ENCODE data around the gene CPSF4. TPM values are rescaled to one million over a fixed set of nuclear protein-coding genes. Genes with fewer than 3 reads are reported as not detected.

The CPSF4 gene
- total RNA-seq, 6 donors from 2014 or later = 23.0 to 49.2 (median 33.1) TPM

DNA sequence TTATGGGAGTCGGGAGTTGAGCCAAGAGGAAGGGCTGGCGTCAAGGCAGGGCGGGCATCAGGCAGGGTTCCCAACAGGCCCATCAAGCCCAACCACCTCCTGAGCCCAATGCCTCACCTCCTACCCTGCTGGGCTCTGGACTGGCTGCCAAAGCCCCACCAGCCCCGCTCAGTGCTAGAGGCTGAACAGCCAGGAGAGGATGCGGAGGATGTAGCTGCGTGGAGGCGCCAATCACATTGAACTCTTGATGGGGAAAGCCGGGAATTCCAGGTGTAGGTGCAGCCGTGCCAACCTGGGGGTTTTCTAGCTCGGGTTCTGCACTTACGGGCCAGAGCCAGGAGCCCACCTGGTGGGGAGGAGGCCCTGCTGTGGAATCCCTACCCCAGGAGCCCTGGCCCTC lies 14.4 kb downstream of the CPSF4 start:
- Histone ChIP-seq H3K4me1 (no peaks in the 10 kb centered on the region), H3K9me3 (no peaks in the 10 kb centered on the region), H3K36me3 (peaks cover 15 to 100% (median 87%) of the 10 kb centered on the region in 4 donors), H3K4me3 (no peak overlapping the region), H3K27me3 (no peaks in the 10 kb centered on the region), H3K27ac (no peak overlapping the region)
- ATAC-seq (ENCODE audit: low FRiP score in 2 of 2) (no peak), DNase-seq (no peak)
- 93 to 94% methylated on average over 8 of the region's 11 CpGs for WGBS, 2 donors
- TF ChIP-seq CTCF (IDR thresholded peaks at IDR 0.05) = no peak
- no peak for TF ChIP-seq EP300 (IDR thresholded peaks at IDR 0.05)
- TF ChIP-seq POLR2A (IDR thresholded peaks at IDR 0.05) = no peak
- TF ChIP-seq POLR2AphosphoS5 (IDR thresholded peaks at IDR 0.05) = no peak

DNA sequence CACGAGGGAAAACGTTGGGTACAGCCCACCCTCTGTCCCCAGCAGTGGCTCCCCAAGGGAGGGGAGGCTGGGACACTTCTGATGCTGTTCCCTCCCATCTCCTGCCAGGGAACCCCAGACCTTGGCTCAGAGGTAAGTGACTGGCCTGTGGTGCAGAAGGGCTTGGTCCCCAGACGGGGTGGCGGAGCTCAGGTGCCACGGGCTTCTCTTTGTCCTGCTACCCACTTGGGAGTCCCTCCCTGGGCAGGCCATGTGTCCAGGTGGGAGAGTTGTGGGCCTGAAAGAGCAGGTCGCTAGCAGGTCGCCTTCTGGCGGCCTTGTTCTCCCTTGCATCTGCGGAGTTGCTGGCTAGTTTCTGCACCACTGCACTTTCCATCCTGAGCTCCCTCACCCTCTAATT lies 17.1 kb downstream of the CPSF4 start:
- DNase-seq (no peak), ATAC-seq (ENCODE audit: low FRiP score in 2 of 2) (no peak)
- Histone ChIP-seq H3K27ac (no peak overlapping the region), H3K4me1 (peaks cover 0 to under 1% (median 0%) of the 10 kb centered on the region in 4 donors), H3K27me3 (no peaks in the 10 kb centered on the region), H3K4me3 (no peak overlapping the region), H3K9me3 (no peaks in the 10 kb centered on the region), H3K36me3 (peaks cover 14 to 91% (median 79%) of the 10 kb centered on the region in 4 donors)
- TF ChIP-seq EP300 (IDR thresholded peaks at IDR 0.05) = no peak
- no peak for TF ChIP-seq CTCF (IDR thresholded peaks at IDR 0.05)
- TF ChIP-seq POLR2A (IDR thresholded peaks at IDR 0.05) = no peak
- no peak for TF ChIP-seq POLR2AphosphoS5 (IDR thresholded peaks at IDR 0.05)
- 85 to 95% methylated on average over 7 to 9 of the region's 9 CpGs for WGBS, 2 donors

GRCh38 chr7:99456288-99456687 lies 17.5 kb downstream of the CPSF4 start:
- DNase-seq = no peak
- ATAC-seq (ENCODE audit: low FRiP score in 2 of 2) = no peak
- no peak overlapping the region for H3K27ac ChIP-seq
- H3K36me3 ChIP-seq = peaks cover 13 to 87% (median 75%) of the 10 kb centered on the region in 4 donors
- H3K27me3 ChIP-seq = no peaks in the 10 kb centered on the region
- no peaks in the 10 kb centered on the region for H3K9me3 ChIP-seq
- no peak overlapping the region for H3K4me3 ChIP-seq
- H3K4me1 ChIP-seq = peaks cover 0 to 4% (median 0%) of the 10 kb centered on the region in 4 donors
- TF ChIP-seq POLR2AphosphoS5 (IDR thresholded peaks at IDR 0.05) (no peak), EP300 (IDR thresholded peaks at IDR 0.05) (no peak), CTCF (IDR thresholded peaks at IDR 0.05) (no peak), POLR2A (IDR thresholded peaks at IDR 0.05) (no peak)
- 74 to 81% methylated on average over 11 to 13 of the region's 13 CpGs for WGBS, 2 donors

DNA sequence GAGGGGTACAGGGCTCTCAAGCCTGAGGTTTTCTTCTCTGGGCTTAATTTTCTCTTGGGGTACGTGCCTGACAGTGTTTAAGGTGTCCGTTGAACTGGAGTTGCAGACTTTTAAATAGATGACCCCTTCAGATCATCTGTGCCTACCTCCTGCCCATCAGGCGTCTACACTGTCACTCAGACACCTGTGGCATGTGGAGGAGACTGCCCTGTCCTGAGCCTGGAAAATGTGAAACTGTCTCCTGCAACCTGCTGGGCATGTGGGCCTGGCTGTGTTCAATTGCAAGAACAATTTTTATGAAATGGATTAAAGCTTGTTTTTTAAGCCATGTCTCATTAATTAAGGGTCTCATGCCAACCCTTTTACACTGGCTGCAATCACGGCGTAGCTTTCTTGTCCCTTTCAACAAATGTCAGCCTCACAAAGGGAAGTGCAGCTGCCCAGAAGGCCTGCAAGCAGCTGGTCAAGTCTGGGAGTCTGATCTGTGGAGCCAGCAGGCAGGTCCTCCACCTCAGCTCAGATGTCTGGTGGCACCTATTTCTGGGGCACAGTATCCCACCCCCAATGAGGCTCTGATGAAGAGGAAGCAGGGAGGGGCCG lies 18.4 kb downstream of the CPSF4 start:
- H3K9me3 ChIP-seq = no peaks in the 10 kb centered on the region
- H3K4me3 ChIP-seq = no peak overlapping the region
- WGBS, 2 donors = 86 to 87% methylated on average over 3 to 6 of the region's 6 CpGs
- no peak for TF ChIP-seq CTCF (IDR thresholded peaks at IDR 0.05)
- no peak for TF ChIP-seq POLR2AphosphoS5 (IDR thresholded peaks at IDR 0.05)
- TF ChIP-seq EP300 (IDR thresholded peaks at IDR 0.05) = no peak
- no peak for TF ChIP-seq POLR2A (IDR thresholded peaks at IDR 0.05)
- H3K4me1 ChIP-seq = peaks cover 0 to 11% (median 0%) of the 10 kb centered on the region in 4 donors
- peaks cover 13 to 79% (median 69%) of the 10 kb centered on the region in 4 donors for H3K36me3 ChIP-seq
- no peak overlapping the region for H3K27ac ChIP-seq
- no peaks in the 10 kb centered on the region for H3K27me3 ChIP-seq
- ATAC-seq (ENCODE audit: low FRiP score in 2 of 2) = no peak
- no peak for DNase-seq
